SKM-1 (cell line): ENCODE results near the gene INTS3.
A peak's percentile ranks its signal among the peaks of the same experiment; 100 is the strongest.
"Not testable (repeated sequence)": the region's sequence is repeated elsewhere in the genome, so short reads cannot be mapped to it uniquely, and the experiment has no call there.

Experiments used
- DNase-seq: peaks from one replicate; lab custom pipeline; 2025; ENCODE audit not compliant: unreplicated experiment; lab: John Stamatoyannopoulos, UW

The INTS3 gene

DNA sequence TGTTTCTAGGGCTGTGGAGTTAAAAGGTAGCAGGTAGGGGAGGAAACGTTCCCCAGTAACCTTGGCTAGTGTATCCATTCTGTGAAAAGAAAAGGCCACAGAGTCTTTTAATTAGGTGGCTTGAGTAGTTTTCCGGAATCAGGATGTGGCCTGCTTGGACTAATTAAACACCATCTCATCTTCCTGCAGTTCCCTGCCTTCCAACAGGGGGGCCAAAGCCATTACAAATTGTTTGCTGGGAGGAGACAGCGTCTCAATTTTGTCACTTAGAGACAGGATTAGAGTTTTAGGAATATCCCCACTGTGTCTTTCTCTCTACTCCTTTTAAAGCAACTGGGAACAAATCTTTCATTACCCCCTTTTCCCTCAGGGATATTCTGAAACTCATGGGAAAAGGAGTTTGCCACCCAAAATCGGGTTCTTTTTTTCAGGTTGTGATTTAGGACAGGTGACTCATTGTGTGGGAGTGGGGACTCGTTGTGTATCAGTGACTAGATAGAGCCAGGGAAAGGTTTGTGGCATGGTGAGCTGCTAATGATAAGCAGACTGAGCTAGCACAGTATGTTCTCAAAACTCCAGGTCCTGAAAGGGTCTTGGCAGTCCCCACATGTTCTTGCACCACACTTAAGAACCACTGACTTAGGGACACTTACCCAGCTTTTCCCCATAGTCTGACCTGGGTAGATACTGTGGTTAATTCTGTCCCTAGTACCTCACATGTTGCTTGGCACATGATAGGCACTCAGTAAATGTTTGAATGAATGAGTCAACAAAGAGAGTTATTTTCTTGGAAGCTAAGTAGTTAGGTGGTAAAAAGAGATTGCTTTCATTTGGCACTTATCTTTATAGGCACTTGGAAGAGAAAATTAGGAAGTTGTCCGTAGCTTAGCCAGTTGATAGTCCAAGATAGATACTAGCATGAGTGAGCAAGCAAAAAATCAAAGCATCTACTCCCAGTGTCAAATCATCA lies 22.5 kb downstream of the INTS3 start:
- DNase-seq: no peak

DNA sequence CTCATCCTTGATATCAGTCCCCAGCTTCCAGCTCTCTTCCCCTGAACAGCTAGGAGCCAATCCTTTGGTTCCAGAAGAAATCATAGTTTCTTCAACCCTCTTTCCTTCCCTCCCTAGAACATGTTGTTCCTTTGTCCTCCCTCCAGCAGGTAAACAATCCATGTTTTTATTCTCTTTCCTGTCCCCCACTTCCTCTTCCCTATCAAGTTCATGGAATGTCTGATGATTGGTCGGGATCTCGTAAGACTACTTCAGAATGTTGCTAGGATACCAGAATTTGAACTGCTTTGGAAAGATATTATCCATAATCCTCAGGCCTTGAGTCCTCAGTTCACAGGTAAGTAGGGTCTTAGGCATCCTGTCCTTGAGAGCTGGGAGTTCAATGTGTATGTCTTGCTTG lies 24.2 kb downstream of the INTS3 start:
- no peak for DNase-seq

- DNase-seq: no peak
These were observed 24.8 kb downstream of the INTS3 start for GRCh38 chr1:153752571-153753195.

DNA sequence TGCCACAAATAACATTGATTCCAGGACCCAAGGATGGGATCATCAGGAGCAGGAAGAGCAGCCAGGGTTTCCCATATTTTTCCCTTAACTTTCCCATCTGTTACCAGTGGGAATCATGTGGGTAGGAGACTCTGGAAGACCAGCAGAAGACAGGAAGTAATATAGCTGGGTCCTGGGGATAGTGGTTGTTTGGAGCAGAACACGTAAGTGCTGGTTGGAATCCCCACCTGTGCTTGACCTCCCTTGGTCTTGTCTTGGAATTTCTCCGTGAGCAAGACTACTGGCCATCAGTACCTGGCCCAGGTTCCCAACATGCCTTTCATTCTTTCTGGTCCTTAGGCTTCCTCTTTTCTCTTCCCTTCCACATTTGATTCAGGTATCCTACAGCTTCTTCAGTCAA lies 26.4 kb downstream of the INTS3 start:
- DNase-seq: no peak

GRCh38 chr1:153760440-153760839 lies 32.6 kb downstream of the INTS3 start:
- DNase-seq: no peak

- no peak for DNase-seq
These were observed 35.7 kb downstream of the INTS3 start for GRCh38 chr1:153763365-153764225.

- no peak for DNase-seq
These were observed 36.5 kb downstream of the INTS3 start for GRCh38 chr1:153764310-153764709.

- not testable (repeated sequence) for DNase-seq
These were observed 38.8 kb downstream of the INTS3 start for GRCh38 chr1:153766663-153767062.

DNA sequence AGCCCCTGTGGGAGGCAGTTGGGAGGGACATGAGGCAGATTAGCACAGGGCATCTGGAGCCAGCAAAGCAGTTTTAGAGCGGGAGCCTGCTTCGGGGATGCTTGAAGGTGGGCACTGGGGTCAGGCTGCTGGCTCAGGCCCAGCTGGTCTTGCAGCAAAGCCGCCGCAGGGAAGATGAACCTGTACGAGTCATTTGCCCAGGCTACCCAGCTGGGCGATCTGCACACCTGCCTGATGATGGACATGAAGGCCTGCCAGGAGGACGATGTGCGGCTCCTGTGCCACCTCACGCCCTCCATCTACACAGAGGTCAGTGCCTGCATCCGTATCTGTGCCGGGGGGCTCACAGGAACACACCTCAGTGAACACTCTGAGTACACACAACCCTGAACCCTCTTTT lies 39.7 kb downstream of the INTS3 start:
- DNase-seq: no peak

DNA sequence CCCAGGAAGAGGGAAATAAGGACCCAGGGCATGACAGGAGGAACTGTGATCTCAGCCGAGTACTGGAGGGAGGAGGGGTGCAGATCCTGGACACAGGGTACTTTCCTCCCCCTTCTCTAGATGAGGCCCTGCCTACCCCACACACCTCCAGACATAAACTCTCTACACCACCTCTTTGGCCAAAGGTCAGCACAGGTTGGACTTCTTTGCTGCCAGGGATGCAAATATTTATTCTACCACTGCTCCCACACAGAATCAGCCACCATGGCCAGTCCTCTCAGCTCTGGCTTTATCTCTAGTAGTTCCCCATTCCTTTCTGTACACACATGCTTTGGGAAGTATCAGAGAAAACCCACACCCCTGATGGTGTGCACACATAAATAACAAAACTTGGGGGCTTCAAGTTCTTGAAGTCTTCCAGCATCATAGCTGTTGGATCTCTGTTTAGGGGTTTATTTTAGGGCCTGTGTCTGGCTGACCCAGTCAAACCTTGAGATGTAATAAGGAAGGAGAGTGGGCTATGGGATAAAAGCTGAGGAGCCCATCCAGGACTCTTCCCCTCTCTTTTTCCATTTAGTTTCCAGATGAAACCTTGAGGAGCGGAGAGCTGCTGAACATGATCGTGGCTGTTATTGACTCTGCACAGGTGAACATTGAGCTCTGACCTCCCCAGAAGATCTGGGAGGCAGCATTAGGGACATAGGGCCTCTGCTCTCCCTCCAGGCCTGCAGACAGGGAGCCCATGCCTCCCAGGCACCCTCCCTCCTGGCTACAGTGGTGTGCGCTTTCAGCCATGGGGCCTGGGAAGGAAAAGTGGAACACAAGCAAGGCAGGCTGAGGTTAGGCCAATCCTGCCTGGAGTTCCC lies 40.7 kb downstream of the INTS3 start:
- DNase-seq: no peak

GRCh38 chr1:153769221-153769620 lies 41.4 kb downstream of the INTS3 start:
- peak; percentile 39 for DNase-seq

DNA sequence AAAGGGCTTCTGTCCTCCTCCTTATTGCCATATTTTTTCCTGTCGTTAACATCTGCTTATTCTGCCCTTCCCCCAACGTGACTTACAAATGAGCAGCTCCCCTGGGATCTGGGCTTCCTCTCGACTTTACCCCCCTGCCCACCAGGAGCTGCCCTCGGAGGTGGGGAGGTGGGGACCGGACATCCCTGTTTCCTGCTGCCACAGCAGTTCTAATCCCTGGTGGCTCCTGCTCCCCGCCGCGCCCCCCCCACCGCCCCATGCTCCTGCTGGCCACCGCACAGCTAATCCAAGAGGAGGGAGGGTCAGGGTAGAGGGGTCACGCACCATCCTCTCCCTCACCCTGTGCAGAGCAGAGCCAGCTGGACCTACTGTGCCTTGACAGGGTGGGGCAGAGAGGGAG lies 42.9 kb downstream of the INTS3 start:
- DNase-seq: no peak

GRCh38 chr1:153771261-153771660 lies 43.4 kb downstream of the INTS3 start:
- no peak for DNase-seq

DNA sequence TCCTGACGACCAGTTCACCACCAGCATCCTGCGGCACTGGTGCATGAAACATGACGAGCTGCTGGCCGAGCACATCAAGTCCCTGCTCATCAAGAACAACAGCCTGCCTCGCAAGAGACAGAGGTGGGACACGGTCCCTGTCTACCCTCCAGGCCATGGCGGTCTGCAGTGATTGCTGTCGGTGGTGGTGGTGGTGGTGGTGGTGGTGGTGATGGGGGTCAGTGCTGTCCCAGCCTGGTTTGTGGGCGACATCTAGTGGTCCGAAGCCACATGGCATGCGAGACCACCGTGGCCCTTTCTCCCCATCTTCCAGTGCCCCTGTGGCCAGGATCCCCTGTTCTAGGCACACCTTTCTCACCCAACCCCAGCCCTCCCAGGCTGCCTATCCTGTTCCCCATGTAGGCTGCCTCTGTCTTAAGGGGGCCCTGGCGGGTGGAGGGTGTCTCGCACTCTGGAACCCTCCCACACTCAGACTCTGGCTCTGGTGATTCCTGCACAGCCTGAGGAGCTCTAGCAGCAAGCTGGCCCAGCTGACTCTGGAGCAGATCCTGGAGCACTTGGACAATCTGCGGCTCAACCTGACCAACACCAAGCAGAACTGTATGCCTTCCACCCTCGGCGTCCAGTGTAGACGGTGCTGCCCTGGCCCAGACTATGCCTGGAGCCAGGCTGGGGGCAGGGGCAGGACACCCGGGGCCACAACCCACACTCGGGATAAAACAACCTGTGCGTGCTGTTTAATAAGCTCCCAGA lies 44.2 kb downstream of the INTS3 start:
- DNase-seq: no peak

DNA sequence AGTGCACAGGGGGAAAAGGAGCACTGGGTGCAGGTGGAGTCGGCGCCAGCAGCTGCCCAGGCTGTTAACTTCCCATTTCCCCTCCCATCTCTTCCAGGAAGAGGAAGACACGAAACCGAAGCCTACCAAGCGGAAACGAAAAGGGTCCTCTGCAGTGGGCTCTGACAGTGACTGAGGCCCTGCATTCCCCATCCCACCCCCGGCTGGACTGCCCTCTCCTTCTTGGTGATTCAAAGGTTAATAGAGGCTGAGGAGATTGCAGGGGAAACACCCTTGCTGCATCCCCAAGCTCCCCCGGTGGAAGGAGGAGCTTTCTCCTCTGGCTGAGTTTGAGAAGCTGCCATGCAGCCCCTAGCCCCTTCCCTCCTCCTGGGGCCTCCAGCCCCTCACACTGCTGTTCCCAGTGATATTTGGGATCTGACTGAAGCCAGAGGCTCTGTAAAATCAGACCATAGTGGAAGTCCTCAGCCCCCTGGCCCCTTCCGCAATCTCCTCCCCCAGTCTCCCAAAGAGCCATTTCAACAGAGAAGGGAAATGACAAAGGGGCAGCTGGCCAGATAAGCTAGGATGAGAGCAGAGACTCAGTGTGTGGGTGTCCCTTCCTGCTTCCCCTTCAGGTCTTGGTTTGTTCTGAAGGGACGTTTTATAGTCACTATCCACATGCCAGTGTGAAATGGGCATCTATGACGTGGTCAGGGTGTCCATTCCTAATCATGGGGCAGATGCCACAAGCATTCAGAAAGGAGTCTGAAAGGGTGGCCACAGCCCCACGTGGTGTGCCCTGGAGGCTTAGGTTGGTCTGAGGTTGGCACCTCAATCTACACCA lies 45.5 kb downstream of the INTS3 start:
- peak; percentile 70 for DNase-seq

GRCh38 chr1:153774026-153774595 lies 46.3 kb downstream of the INTS3 start:
- DNase-seq: no peak

- no peak for DNase-seq
These were observed 47.1 kb downstream of the INTS3 start, which contains the start of gene SLC27A3 for GRCh38 chr1:153774780-153775457. TSS of gene SLC27A3 (plus strand) at chr1:153775407. CDS start at chr1:153775498, 91 bp downstream.
